Neural progenitor cell (in vitro differentiated cells): ENCODE data around the gene SMCO2.

Experiments
- EZH2 ChIP-seq: fragments of 200-600 bp; sonication (generic); IDR thresholded peaks from 2 replicates; pipeline ENCODE4 v1.6.1; 2017; ENCODE audit warnings: antibody characterized with exemption, mild to moderate bottlenecking, moderate library complexity
- EZH2phosphoT487 ChIP-seq: fragments of 200-600 bp; sonication (generic); IDR thresholded peaks from 2 replicates; pipeline ENCODE4 v1.6.1; 2017; ENCODE audit warnings: antibody characterized with exemption
- TF ChIP-seq, protein P1 (sequence below): fragments of 200-600 bp; sonication (generic); IDR thresholded peaks from 2 replicates; pipeline ENCODE4 v1.5.1; 2017; ENCODE audit warnings: antibody characterized with exemption, mild to moderate bottlenecking

DNA sequence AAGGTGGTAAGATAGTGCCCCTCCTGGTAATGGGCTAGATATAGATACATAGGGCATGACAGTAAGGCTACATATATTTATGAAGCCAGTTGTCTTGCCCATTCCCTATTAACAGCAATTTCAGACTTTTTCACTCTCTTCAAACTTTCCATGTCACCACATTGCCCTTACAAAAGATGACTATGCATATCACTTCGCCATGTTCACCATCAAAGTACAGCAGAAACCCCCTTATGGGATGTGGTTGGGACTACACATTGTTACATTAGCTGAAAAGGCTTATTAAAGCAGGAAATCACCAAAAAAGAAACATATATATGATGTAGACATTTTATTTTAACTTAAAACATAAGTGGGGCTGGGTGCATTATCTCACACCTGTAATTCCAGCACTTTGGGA lies 9.8 kb upstream of the SMCO2 start:
- TF ChIP-seq, protein P1, sequence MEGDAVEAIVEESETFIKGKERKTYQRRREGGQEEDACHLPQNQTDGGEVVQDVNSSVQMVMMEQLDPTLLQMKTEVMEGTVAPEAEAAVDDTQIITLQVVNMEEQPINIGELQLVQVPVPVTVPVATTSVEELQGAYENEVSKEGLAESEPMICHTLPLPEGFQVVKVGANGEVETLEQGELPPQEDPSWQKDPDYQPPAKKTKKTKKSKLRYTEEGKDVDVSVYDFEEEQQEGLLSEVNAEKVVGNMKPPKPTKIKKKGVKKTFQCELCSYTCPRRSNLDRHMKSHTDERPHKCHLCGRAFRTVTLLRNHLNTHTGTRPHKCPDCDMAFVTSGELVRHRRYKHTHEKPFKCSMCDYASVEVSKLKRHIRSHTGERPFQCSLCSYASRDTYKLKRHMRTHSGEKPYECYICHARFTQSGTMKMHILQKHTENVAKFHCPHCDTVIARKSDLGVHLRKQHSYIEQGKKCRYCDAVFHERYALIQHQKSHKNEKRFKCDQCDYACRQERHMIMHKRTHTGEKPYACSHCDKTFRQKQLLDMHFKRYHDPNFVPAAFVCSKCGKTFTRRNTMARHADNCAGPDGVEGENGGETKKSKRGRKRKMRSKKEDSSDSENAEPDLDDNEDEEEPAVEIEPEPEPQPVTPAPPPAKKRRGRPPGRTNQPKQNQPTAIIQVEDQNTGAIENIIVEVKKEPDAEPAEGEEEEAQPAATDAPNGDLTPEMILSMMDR, result no peak
- TF ChIP-seq EZH2 (no peak), EZH2phosphoT487 (no peak)
